Suprapubic skin (tissue), 4 donors: ENCODE measurements around the gene JAZF1. TPM values are rescaled to one million over a fixed set of nuclear protein-coding genes. Genes with fewer than 3 reads are reported as not detected.

Experiments
- DNase-seq, 2 donors: peaks; one replicate each; pipeline ENCODE4 v3.0.0-alpha.2; 2019; ENCODE audit warnings: low spot score in 2 of 2
- H3K27ac ChIP-seq: fragments of 200-600 bp; sonication (generic); one replicate; pipeline ENCODE4 v1.5.1; 2019
- H3K27me3 ChIP-seq: fragments of 200-600 bp; sonication (generic); one replicate; pipeline ENCODE4 v1.5.1; 2019
- H3K36me3 ChIP-seq: fragments of 200-600 bp; sonication (generic); one replicate; pipeline ENCODE4 v1.5.1; 2019
- H3K4me1 ChIP-seq: fragments of 200-600 bp; sonication (generic); one replicate; pipeline ENCODE4 v1.5.1; 2019
- H3K4me3 ChIP-seq: fragments of 200-600 bp; sonication (generic); one replicate; pipeline ENCODE4 v1.5.1; 2019; ENCODE audit warnings: mild to moderate bottlenecking
- H3K9me3 ChIP-seq: fragments of 200-600 bp; sonication (generic); one replicate; pipeline ENCODE4 v1.5.1; 2019
- EP300 ChIP-seq: sonication (generic); formaldehyde crosslinking; IDR thresholded peaks from one replicate; pipeline ENCODE4 v1.6.1; 2017; ENCODE audit warnings: antibody characterized with exemption
- POLR2A ChIP-seq, 2 donors: fragments of 450-650 bp; IDR thresholded peaks; one replicate each; pipeline ENCODE4 v1.6.1; 2017; ENCODE audit warnings: antibody characterized with exemption in 2 of 2, mild to moderate bottlenecking in 2 of 2, moderate library complexity in 2 of 2
- POLR2AphosphoS5 ChIP-seq, 3 donors: sonication (generic); formaldehyde crosslinking; IDR thresholded peaks; one replicate each; pipeline ENCODE4 v1.6.1; 2017; ENCODE audit warnings: antibody characterized with exemption in 3 of 3
- WGBS: methylation state at CpG from one replicate; pipeline ENCODE4 v1.1.5; 2018; 5-methylcytosine and 5-hydroxymethylcytosine counted together
- total RNA-seq, 4 donors: library from RNA; depleted of rRNA; stranded (reverse); fragments of >200 nt; gene quantifications; one replicate each; pipeline ENCODE4 v1.1.0, GENCODE V29; 2016
- TF ChIP-seq, protein P1 (sequence below), 2 donors: fragments of 200-600 bp in 1 of 2; fragments of 450-650 bp in 1 of 2; sonication (generic) in 1 of 2; IDR thresholded peaks; one replicate each; pipeline ENCODE4 v1.5.1; 2016 to 2019; ENCODE audit warnings: antibody characterized with exemption in 2 of 2, mild to moderate bottlenecking in 1 of 2, moderate library complexity in 1 of 2

Gene JAZF1
- total RNA-seq, 4 donors from 2014 or later, result 5.0 to 8.4 (median 7.4) TPM

DNA sequence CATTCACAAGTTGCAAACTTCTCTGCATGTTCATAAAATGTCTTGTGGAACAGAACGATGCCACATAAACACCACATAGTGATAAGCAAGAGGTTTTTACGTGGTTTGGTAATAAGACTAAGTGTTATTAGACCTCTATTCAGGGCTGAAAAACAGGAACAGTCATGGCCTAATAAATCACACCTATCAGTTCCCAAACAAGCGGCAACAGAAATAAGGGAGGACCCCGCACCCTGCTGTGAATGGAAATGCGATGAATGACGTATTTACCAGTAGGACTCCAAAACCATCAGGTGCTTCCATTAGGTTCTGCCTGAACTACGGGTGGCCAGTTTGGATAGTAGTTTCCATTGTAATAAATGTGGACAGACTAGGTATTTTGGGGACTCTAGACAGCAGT is 311.5 kb downstream of the JAZF1 start:
- WGBS, result 87% methylated on average over 7 of the region's 7 CpGs
- peaks cover 2% of the 10 kb centered on the region for H3K4me1 ChIP-seq
- no peak for DNase-seq
- H3K27me3 ChIP-seq, result no peaks in the 10 kb centered on the region
- no peaks in the 10 kb centered on the region for H3K36me3 ChIP-seq
- H3K4me3 ChIP-seq, result no peak overlapping the region
- no peak for TF ChIP-seq POLR2AphosphoS5 (IDR thresholded peaks at IDR 0.05)
- no peaks in the 10 kb centered on the region for H3K9me3 ChIP-seq
- no peak overlapping the region for H3K27ac ChIP-seq

DNA sequence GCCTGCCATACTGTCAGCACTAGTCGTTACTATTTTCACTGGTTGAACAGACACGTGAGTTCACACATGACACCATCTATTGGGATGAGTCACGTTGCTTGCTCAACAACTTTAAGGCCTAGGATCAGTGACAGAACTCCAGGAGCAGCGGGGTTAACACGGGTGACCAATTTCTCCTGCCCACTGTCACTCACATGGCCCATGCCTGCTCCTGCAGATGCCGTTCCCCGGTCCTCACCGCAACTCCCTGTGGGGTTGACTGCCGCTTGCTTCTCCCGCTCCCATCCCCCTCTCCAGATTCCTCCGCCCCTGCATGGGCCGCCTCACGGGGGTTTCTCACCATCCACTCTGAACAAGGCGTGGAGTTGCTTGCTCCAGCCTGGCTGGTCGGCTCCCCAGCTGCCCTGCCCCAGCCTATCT is 312.5 kb downstream of the JAZF1 start:
- TF ChIP-seq, protein P1, sequence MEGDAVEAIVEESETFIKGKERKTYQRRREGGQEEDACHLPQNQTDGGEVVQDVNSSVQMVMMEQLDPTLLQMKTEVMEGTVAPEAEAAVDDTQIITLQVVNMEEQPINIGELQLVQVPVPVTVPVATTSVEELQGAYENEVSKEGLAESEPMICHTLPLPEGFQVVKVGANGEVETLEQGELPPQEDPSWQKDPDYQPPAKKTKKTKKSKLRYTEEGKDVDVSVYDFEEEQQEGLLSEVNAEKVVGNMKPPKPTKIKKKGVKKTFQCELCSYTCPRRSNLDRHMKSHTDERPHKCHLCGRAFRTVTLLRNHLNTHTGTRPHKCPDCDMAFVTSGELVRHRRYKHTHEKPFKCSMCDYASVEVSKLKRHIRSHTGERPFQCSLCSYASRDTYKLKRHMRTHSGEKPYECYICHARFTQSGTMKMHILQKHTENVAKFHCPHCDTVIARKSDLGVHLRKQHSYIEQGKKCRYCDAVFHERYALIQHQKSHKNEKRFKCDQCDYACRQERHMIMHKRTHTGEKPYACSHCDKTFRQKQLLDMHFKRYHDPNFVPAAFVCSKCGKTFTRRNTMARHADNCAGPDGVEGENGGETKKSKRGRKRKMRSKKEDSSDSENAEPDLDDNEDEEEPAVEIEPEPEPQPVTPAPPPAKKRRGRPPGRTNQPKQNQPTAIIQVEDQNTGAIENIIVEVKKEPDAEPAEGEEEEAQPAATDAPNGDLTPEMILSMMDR (IDR thresholded peaks at IDR 0.05), result no peak
- TF ChIP-seq POLR2A (IDR thresholded peaks at IDR 0.05) (no peak), POLR2AphosphoS5 (IDR thresholded peaks at IDR 0.05) (no peak), EP300 (no peak)
- no peak overlapping the region for H3K27ac ChIP-seq
- H3K9me3 ChIP-seq, result no peaks in the 10 kb centered on the region
- H3K27me3 ChIP-seq, result no peaks in the 10 kb centered on the region
- H3K36me3 ChIP-seq, result no peaks in the 10 kb centered on the region
- DNase-seq, result peak in 1 of 2 donors; percentile 71
- whole genome bisulfite sequencing, result 90% methylated on average over 15 of the region's 15 CpGs
- no peak overlapping the region for H3K4me3 ChIP-seq
- H3K4me1 ChIP-seq, result no peaks in the 10 kb centered on the region

DNA sequence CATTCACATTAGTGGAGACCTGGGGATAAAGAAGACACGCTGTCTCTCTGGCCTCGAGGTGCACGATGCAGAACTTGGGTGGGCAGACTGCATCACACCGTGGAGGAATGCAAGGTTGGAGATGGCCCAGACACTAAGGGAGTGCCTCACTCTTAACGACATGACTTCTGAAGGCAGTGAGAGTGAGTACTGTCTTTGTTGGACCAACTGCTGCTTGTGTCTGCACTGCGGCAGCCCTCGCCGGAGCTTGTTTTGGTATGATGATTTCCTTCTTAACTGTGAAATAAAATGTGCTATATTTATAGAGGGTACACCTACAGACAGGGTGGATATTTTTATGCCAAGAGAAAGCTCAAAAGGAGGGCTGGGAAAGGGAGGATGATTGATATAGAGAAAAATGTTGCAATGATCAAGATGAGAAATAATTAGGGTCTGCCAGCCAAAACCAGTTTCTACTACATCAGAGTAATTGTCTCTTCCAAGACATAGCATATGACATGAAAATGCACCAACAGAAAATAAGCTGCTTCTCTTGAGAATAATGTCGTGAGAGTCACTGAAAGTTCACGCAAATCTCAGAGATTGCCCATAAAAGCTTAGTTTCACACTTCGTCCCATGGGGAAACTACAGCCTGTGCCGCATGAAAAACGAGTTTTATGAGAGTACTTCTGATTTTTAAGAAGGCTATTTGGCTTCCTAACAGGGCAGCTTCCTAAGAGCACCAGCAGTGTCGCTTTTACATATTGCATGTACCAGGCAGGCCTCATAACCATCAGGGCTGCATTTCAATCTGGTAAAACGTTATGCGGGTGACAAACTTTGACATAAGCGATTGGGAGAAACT is 313.5 kb downstream of the JAZF1 start:
- Histone ChIP-seq H3K9me3 (no peaks in the 10 kb centered on the region), H3K36me3 (no peaks in the 10 kb centered on the region), H3K27me3 (no peaks in the 10 kb centered on the region), H3K4me3 (no peak overlapping the region), H3K27ac (no peak overlapping the region), H3K4me1 (no peaks in the 10 kb centered on the region)
- WGBS, result 65% methylated on average over 17 of the region's 17 CpGs
- no peak for DNase-seq
- TF ChIP-seq POLR2A (IDR thresholded peaks at IDR 0.05), result no peak
- no peak for TF ChIP-seq POLR2AphosphoS5 (IDR thresholded peaks at IDR 0.05)
- TF ChIP-seq, protein P1 (IDR thresholded peaks at IDR 0.05), result no peak
- TF ChIP-seq EP300, result no peak

DNA sequence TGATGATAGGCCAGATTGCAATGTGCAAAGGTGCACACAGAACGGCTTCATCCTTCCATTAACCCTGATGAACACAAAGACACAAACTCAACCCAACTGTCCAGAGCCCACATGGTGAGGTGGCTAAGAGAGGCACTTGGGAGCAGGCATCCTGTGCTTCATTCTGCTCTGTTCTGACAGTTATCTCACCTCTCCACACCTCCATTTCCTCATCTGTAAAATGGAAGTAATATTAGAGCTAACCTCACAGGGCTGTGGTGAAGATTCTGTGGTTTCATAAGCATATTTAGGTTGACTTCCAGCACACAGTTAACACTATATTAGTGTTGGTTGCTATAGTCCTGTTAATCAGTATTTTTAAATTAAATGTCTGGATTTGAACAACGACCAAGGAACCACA is 314.3 kb downstream of the JAZF1 start:
- no peak for DNase-seq
- no peaks in the 10 kb centered on the region for H3K36me3 ChIP-seq
- WGBS, result 44% methylated on average over 2 of the region's 2 CpGs
- TF ChIP-seq POLR2AphosphoS5 (IDR thresholded peaks at IDR 0.05), result no peak
- no peak for TF ChIP-seq EP300
- TF ChIP-seq, protein P1 (IDR thresholded peaks at IDR 0.05), result no peak
- TF ChIP-seq POLR2A (IDR thresholded peaks at IDR 0.05), result no peak
- no peaks in the 10 kb centered on the region for H3K9me3 ChIP-seq
- H3K4me1 ChIP-seq, result no peaks in the 10 kb centered on the region
- no peaks in the 10 kb centered on the region for H3K27me3 ChIP-seq
- no peak overlapping the region for H3K4me3 ChIP-seq
- no peak overlapping the region for H3K27ac ChIP-seq

DNA sequence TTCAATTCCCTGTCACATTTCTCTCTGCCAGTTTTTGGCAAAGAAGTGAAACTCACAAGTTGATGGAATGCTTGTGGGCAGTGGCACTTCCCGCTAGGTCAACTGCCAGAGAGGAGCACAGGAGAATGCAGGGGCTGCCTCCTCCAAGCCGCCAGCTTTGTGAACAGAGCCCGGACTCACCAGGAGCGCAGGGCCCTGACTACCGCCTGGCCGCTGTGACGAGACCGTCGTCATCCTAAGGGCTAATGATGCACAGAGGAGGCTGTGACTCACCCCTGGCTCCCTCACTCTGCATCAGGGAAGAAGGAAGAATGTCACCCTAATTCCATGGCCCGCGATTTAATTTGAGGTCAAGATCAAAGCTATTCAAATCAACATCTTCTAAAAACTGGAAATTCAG is 316.7 kb downstream of the JAZF1 start:
- no peak overlapping the region for H3K4me3 ChIP-seq
- TF ChIP-seq, protein P1 (IDR thresholded peaks at IDR 0.05), result no peak
- TF ChIP-seq POLR2A (IDR thresholded peaks at IDR 0.05) (no peak), POLR2AphosphoS5 (IDR thresholded peaks at IDR 0.05) (no peak)
- DNase-seq, result no peak
- H3K9me3 ChIP-seq, result no peaks in the 10 kb centered on the region
- no peaks in the 10 kb centered on the region for H3K36me3 ChIP-seq
- H3K27me3 ChIP-seq, result no peaks in the 10 kb centered on the region
- H3K27ac ChIP-seq, result no peak overlapping the region
- H3K4me1 ChIP-seq, result no peaks in the 10 kb centered on the region
- 94% methylated on average over 7 of the region's 11 CpGs for WGBS
